ENCODE data around the gene FYCO1. TPM values are rescaled to one million over a fixed set of nuclear protein-coding genes. Genes with fewer than 3 reads are reported as not detected.

FYCO1 gene
- total RNA-seq, 1 experiment from 2014 or later: 10.9 TPM

GRCh38 chr3:45872569-45872968, 123.1 kb downstream of the FYCO1 start:
- H3K27ac Mint-ChIP-seq (ENCODE audit: unreplicated experiment): no peak overlapping the region

GRCh38 chr3:45871780-45872179, 123.8 kb downstream of the FYCO1 start:
- Histone ChIP-seq H3K36me3 (ENCODE audit: control insufficient read depth, insufficient read depth, low read length) (no peaks in the 10 kb centered on the region), H3K9me3 (no peaks in the 10 kb centered on the region), H3K4me3 (ENCODE audit: low read depth, low read length) (no peak overlapping the region), H3K27me3 (replicated peaks; ENCODE audit: control insufficient read depth, insufficient read depth, low read length) (no peaks in the 10 kb centered on the region), H3K4me1 (no peaks in the 10 kb centered on the region)
- H3K4me1 Mint-ChIP-seq (ENCODE audit: low read depth, unreplicated experiment): peaks cover 7% of the 10 kb centered on the region
- no TSS peak for BruUV-seq (replicated peaks)
- ChIA-PET POLR2A (no interaction called here), CTCF (no interaction called here)
- H3K27ac Mint-ChIP-seq (ENCODE audit: unreplicated experiment): no peak overlapping the region
- no peaks in the 10 kb centered on the region for H3K9me3 Mint-ChIP-seq (ENCODE audit: unreplicated experiment)
- no peak for DNase-seq
- no peaks in the 10 kb centered on the region for H3K27me3 Mint-ChIP-seq (ENCODE audit: insufficient read depth, unreplicated experiment)
- TF ChIP-seq CTCF (IDR thresholded peaks at IDR 0.05; ENCODE audit: insufficient read depth in 1 of 2, low read depth in 1 of 2, low read length in 1 of 2, severe bottlenecking in 1 of 2, unreplicated experiment in 1 of 2): no peak
- H3K4me3 Mint-ChIP-seq (ENCODE audit: unreplicated experiment): no peak overlapping the region
- intact Hi-C loops (cut with micrococcal nuclease; ENCODE audit: unreplicated experiment): no loop called here
- no peaks in the 10 kb centered on the region for H3K36me3 Mint-ChIP-seq (ENCODE audit: insufficient read depth, unreplicated experiment)

More at GRCh38 chr3:45872569-45872968, 123.1 kb downstream of the FYCO1 start:
- H3K4me3 Mint-ChIP-seq (ENCODE audit: unreplicated experiment): no peak overlapping the region
- H3K27me3 ChIP-seq (replicated peaks; ENCODE audit: control insufficient read depth, insufficient read depth, low read length): no peaks in the 10 kb centered on the region
- no peaks in the 10 kb centered on the region for H3K4me1 ChIP-seq
- no peaks in the 10 kb centered on the region for H3K36me3 Mint-ChIP-seq (ENCODE audit: insufficient read depth, unreplicated experiment)
- ChIA-PET POLR2A (no interaction called here), CTCF (no interaction called here)
- BruUV-seq (replicated peaks): no TSS peak
- H3K36me3 ChIP-seq (ENCODE audit: control insufficient read depth, insufficient read depth, low read length): no peaks in the 10 kb centered on the region
- no peaks in the 10 kb centered on the region for H3K9me3 ChIP-seq
- DNase-seq: no peak
- H3K4me1 Mint-ChIP-seq (ENCODE audit: low read depth, unreplicated experiment): peaks cover 7% of the 10 kb centered on the region
- no peaks in the 10 kb centered on the region for H3K9me3 Mint-ChIP-seq (ENCODE audit: unreplicated experiment)
- TF ChIP-seq CTCF (IDR thresholded peaks at IDR 0.05; ENCODE audit: insufficient read depth in 1 of 2, low read depth in 1 of 2, low read length in 1 of 2, severe bottlenecking in 1 of 2, unreplicated experiment in 1 of 2): no peak
- intact Hi-C loops (cut with micrococcal nuclease; ENCODE audit: unreplicated experiment): no loop called here
- H3K27me3 Mint-ChIP-seq (ENCODE audit: insufficient read depth, unreplicated experiment): no peaks in the 10 kb centered on the region
- H3K4me3 ChIP-seq (ENCODE audit: low read depth, low read length): no peak overlapping the region

- BruUV-seq (replicated peaks): no TSS peak
- Histone ChIP-seq H3K4me3 (ENCODE audit: low read depth, low read length) (no peak overlapping the region), H3K4me1 (no peaks in the 10 kb centered on the region), H3K36me3 (ENCODE audit: control insufficient read depth, insufficient read depth, low read length) (no peaks in the 10 kb centered on the region), H3K27me3 (replicated peaks; ENCODE audit: control insufficient read depth, insufficient read depth, low read length) (no peaks in the 10 kb centered on the region), H3K9me3 (no peaks in the 10 kb centered on the region)
- Mint-ChIP-seq H3K27me3 (ENCODE audit: insufficient read depth, unreplicated experiment) (no peaks in the 10 kb centered on the region), H3K9me3 (ENCODE audit: unreplicated experiment) (no peaks in the 10 kb centered on the region), H3K4me1 (ENCODE audit: low read depth, unreplicated experiment) (peaks cover 7% of the 10 kb centered on the region), H3K36me3 (ENCODE audit: insufficient read depth, unreplicated experiment) (no peaks in the 10 kb centered on the region), H3K4me3 (ENCODE audit: unreplicated experiment) (no peak overlapping the region), H3K27ac (ENCODE audit: unreplicated experiment) (no peak overlapping the region)
- DNase-seq: no peak
- POLR2A ChIA-PET: no interaction called here
- intact Hi-C loops (cut with micrococcal nuclease; ENCODE audit: unreplicated experiment): no loop called here
- CTCF ChIA-PET: no interaction called here
- no peak for TF ChIP-seq CTCF (IDR thresholded peaks at IDR 0.05; ENCODE audit: insufficient read depth in 1 of 2, low read depth in 1 of 2, low read length in 1 of 2, severe bottlenecking in 1 of 2, unreplicated experiment in 1 of 2)
These were observed 125.5 kb downstream of the FYCO1 start for GRCh38 chr3:45870099-45870498.
